MM.1S (cell line): Measurements from ENCODE around the gene RBBP8.

Source experiments
- DNase-seq: peaks from one replicate; pipeline ENCODE4 v3.0.0-alpha.2; 2015
- H2AFZ ChIP-seq: fragments of 300-600 bp; sonication (generic); 2 replicates; pipeline ENCODE4 v1.6.0; 2016; ENCODE audit warnings: antibody characterized with exemption, low read length
- H3F3A ChIP-seq: fragments of 300-600 bp; sonication (generic); 2 replicates; pipeline ENCODE4 v1.6.1; 2016; ENCODE audit warnings: mild to moderate bottlenecking, antibody characterized with exemption, low read length, moderate library complexity, mixed read lengths; ENCODE audit not compliant: insufficient read depth
- H3K27ac ChIP-seq: fragments of 300-600 bp; sonication (generic); 2 replicates; pipeline ENCODE4 v1.5.1; 2016; ENCODE audit warnings: mild to moderate bottlenecking, low read length
- H3K27me3 ChIP-seq: fragments of 300-600 bp; sonication (generic); replicated peaks from 2 replicates; pipeline ENCODE4 v1.6.0; 2016; ENCODE audit warnings: low read length; ENCODE audit not compliant: insufficient read depth
- H3K36me3 ChIP-seq: fragments of 300-600 bp; sonication (generic); replicated peaks from 2 replicates; pipeline ENCODE4 v1.6.1; 2016; ENCODE audit warnings: mild to moderate bottlenecking, low read length, mixed read lengths; ENCODE audit not compliant: insufficient read depth
- H3K4me1 ChIP-seq: fragments of 300-600 bp; sonication (generic); 2 replicates; pipeline ENCODE4 v1.6.1; 2016; ENCODE audit warnings: low read length, mixed read lengths
- H3K4me2 ChIP-seq: fragments of 300-600 bp; sonication (generic); 2 replicates; pipeline ENCODE4 v1.6.0; 2016; ENCODE audit warnings: low read depth, low read length
- H3K4me3 ChIP-seq: fragments of 300-600 bp; sonication (generic); 2 replicates; pipeline ENCODE4 v1.5.1; 2016; ENCODE audit warnings: low read length, mixed read lengths
- H3K79me2 ChIP-seq: fragments of 300-600 bp; sonication (generic); 2 replicates; pipeline ENCODE4 v1.6.1; 2016; ENCODE audit warnings: mixed run types, low read length, mixed read lengths
- H3K9ac ChIP-seq: fragments of 300-600 bp; sonication (generic); 2 replicates; pipeline ENCODE4 v1.6.1; 2016; ENCODE audit warnings: low read length, mixed read lengths
- H3K9me2 ChIP-seq: fragments of 300-600 bp; sonication (generic); replicated peaks from 2 replicates; pipeline ENCODE4 v1.6.1; 2016; ENCODE audit warnings: mild to moderate bottlenecking, low read length, mixed read lengths; ENCODE audit not compliant: insufficient read depth
- H3K9me3 ChIP-seq: fragments of 300-600 bp; sonication (generic); replicated peaks from 2 replicates; pipeline ENCODE4 v1.6.1; 2016; ENCODE audit warnings: mild to moderate bottlenecking, low read length, mixed read lengths; ENCODE audit not compliant: insufficient read depth
- H4K20me1 ChIP-seq: fragments of 300-600 bp; sonication (generic); 2 replicates; pipeline ENCODE4 v1.6.1; 2016; ENCODE audit warnings: mild to moderate bottlenecking, low read length, moderate library complexity, mixed read lengths; ENCODE audit not compliant: insufficient read depth
- EZH2 ChIP-seq: fragments of 300-600 bp; sonication (generic); optimal IDR thresholded peaks from 2 replicates; pipeline ENCODE3; 2017; ENCODE audit warnings: low read depth, mild to moderate bottlenecking, antibody characterized with exemption, low read length, mixed read lengths
- EZH2phosphoT487 ChIP-seq: fragments of 300-600 bp; sonication (generic); IDR thresholded peaks from 2 replicates; pipeline ENCODE4 v1.6.1; 2018; ENCODE audit warnings: antibody characterized with exemption, low read length
- TF ChIP-seq, protein P1 (sequence below): fragments of 300-600 bp; sonication (generic); IDR thresholded peaks from 2 replicates; pipeline ENCODE4 v1.5.1; 2016; ENCODE audit warnings: antibody characterized with exemption, low read length, mixed read lengths

RBBP8 gene

DNA sequence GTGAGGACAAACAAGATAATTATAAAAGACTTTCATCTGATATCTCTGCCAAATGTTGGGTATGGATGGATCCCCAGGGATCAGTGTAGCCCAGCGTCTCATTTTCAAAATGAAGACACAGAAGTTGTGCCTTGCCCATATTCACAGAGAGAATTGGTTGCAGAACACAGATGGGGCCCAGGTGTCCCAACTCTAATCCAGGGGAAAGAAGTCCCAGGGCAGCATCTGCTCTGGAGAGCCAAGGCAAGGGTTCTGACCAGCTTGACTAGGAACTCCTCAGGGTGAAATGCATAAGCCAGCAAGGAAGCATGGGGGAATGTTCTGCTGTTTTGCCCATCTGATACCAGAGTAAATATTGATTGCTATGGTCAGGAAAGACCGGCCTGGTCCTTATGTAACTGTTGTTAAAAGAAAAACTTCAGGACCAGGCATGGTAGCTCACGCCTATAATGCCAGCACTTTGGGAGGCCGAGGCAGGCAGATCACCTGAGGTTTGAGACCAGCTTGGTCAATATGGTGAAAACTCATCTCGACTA is 133.4 kb downstream of the RBBP8 start:
- H3F3A ChIP-seq, result 0 out of 2 replicates have a peak, but pooled peaks cover 1% of the 10 kb centered on the region
- no peak overlapping the region for H2AFZ ChIP-seq
- no peak overlapping the region for H3K27ac ChIP-seq
- TF ChIP-seq EZH2, result no peak
- TF ChIP-seq, protein P1, sequence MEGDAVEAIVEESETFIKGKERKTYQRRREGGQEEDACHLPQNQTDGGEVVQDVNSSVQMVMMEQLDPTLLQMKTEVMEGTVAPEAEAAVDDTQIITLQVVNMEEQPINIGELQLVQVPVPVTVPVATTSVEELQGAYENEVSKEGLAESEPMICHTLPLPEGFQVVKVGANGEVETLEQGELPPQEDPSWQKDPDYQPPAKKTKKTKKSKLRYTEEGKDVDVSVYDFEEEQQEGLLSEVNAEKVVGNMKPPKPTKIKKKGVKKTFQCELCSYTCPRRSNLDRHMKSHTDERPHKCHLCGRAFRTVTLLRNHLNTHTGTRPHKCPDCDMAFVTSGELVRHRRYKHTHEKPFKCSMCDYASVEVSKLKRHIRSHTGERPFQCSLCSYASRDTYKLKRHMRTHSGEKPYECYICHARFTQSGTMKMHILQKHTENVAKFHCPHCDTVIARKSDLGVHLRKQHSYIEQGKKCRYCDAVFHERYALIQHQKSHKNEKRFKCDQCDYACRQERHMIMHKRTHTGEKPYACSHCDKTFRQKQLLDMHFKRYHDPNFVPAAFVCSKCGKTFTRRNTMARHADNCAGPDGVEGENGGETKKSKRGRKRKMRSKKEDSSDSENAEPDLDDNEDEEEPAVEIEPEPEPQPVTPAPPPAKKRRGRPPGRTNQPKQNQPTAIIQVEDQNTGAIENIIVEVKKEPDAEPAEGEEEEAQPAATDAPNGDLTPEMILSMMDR, result no peak
- no peak for TF ChIP-seq EZH2phosphoT487
- no peaks in the 10 kb centered on the region for H3K27me3 ChIP-seq
- H3K79me2 ChIP-seq, result no peaks in the 10 kb centered on the region
- H3K4me2 ChIP-seq, result no peak overlapping the region
- no peaks in the 10 kb centered on the region; the same call in 1 of the 2 replicates for H3K9me3 ChIP-seq
- H4K20me1 ChIP-seq, result no peaks in the 10 kb centered on the region
- no peaks in the 10 kb centered on the region for H3K36me3 ChIP-seq
- no peak overlapping the region for H3K9ac ChIP-seq
- DNase-seq, result no peak
- no peaks in the 10 kb centered on the region for H3K9me2 ChIP-seq
- no peak overlapping the region for H3K4me3 ChIP-seq
- peaks cover 9% of the 10 kb centered on the region for H3K4me1 ChIP-seq

DNA sequence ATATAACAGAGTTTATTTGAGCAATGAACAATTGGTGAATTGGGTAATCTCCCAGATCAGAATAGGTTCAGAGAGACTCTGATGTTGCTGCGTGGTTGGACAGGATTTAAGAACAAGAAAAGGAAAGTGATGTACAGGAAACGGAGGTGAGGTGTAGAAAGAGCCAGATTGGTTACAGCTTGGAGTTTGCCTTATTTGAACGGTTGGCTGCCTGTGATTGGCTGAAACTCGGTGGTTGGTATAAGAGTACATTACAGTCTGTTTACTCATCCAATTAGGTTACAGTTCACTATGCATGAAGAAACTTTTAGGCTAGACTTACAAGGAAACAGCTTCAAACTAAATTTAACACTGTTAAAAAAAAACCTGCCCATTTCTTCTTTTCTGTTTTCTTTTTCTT is 134.1 kb downstream of the RBBP8 start:
- H3K4me3 ChIP-seq, result no peak overlapping the region
- H3K79me2 ChIP-seq, result no peaks in the 10 kb centered on the region
- no peak overlapping the region for H3K27ac ChIP-seq
- H3K9me2 ChIP-seq, result no peaks in the 10 kb centered on the region
- H4K20me1 ChIP-seq, result no peaks in the 10 kb centered on the region
- no peaks in the 10 kb centered on the region for H3K27me3 ChIP-seq
- H3K36me3 ChIP-seq, result no peaks in the 10 kb centered on the region
- H3K4me1 ChIP-seq, result peaks cover 16% of the 10 kb centered on the region
- no peak for DNase-seq
- H3F3A ChIP-seq, result 0 out of 2 replicates have a peak, but pooled peaks cover 3% of the 10 kb centered on the region
- no peaks in the 10 kb centered on the region; the same call in 1 of the 2 replicates for H3K9me3 ChIP-seq
- no peak overlapping the region for H3K9ac ChIP-seq
- no peak overlapping the region for H2AFZ ChIP-seq
- H3K4me2 ChIP-seq, result no peak overlapping the region
- TF ChIP-seq EZH2, result no peak
- TF ChIP-seq EZH2phosphoT487, result no peak
- TF ChIP-seq, protein P1, result no peak

DNA sequence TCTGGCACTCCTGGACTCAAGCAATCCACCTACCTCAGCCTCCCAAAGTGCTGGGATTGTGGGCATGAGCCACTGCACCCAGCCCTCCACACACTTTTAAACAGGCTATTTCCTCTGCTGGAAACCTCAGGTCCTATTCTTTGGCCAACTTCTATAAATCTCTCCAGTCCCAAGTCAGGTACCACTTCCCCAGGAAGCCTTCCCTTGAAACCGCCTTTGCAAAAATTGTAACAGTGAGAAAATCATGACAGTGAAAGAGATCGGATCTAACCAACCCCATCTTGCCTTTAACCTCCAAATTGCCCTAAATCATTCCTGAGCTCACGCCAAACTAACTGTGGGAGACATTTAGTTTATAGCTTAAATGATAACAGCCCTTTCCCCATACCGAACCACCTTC is 134.9 kb downstream of the RBBP8 start:
- TF ChIP-seq EZH2 (no peak), EZH2phosphoT487 (no peak)
- TF ChIP-seq, protein P1, result no peak

More for the DNA sequence above, 134.9 kb downstream of the RBBP8 start:
- DNase-seq, result no peak
- H2AFZ ChIP-seq, result no peak overlapping the region
- no peaks in the 10 kb centered on the region for H3K9me2 ChIP-seq
- no peak overlapping the region for H3K9ac ChIP-seq
- H3K79me2 ChIP-seq, result no peaks in the 10 kb centered on the region
- 0 out of 2 replicates have a peak, but pooled peaks cover 3% of the 10 kb centered on the region for H3F3A ChIP-seq
- H3K27me3 ChIP-seq, result no peaks in the 10 kb centered on the region
- H3K9me3 ChIP-seq, result no peaks in the 10 kb centered on the region; the same call in 1 of the 2 replicates
- no peak overlapping the region for H3K27ac ChIP-seq
- no peak overlapping the region for H3K4me2 ChIP-seq
- H4K20me1 ChIP-seq, result no peaks in the 10 kb centered on the region
- H3K36me3 ChIP-seq, result no peaks in the 10 kb centered on the region
- H3K4me1 ChIP-seq, result peaks cover 17% of the 10 kb centered on the region
- H3K4me3 ChIP-seq, result no peak overlapping the region
